K562 (cell line): ENCODE measurements around the gene GFI1. TPM values are rescaled to one million over a fixed set of nuclear protein-coding genes. Genes with fewer than 3 reads are reported as not detected.
"Not testable (repeated sequence)": the region's sequence is repeated elsewhere in the genome, so short reads cannot be mapped to it uniquely, and the experiment has no call there.

Experiments
- ATAC-seq: fragments of 200-7000 bp; cut with Tn5 transposase; 3 replicates; pipeline ENCODE4 v1.9.1; 2020; ENCODE audit warnings: moderate library complexity
- BruUV-seq: library from RNA; stranded (reverse); fragments of 400-500 nt; replicated peaks from 2 replicates; lab custom pipeline; 2021; lab: Mats Ljungman, UMichigan
- CTCF ChIA-PET: fragments of 300-600 bp; formaldehyde crosslinking; extraction: SDS; loops from one replicate; lab custom pipeline; 2021; ENCODE audit warnings: low intra/inter-chr PET ratio; lab: Yijun Ruan, JAX
- POLR2A ChIA-PET: fragments of 300-600, 350-650 bp; sonication (Branson Sonifier 250); formaldehyde crosslinking; extraction: SDS; loops from one replicate; lab custom pipeline; 2021; ENCODE audit warnings: antibody characterized with exemption, inconsistent platforms; lab: Yijun Ruan, JAX
- DNase-seq, 4 experiments: peaks; one replicate each; pipeline versions ENCODE4 v3.0.0 to v3.0.0-alpha.2; 2011 to 2018; ENCODE audit warnings: low spot score in 3 of 4, mixed read lengths in 3 of 4; ENCODE audit errors: extremely low read depth in 1 of 4
- FAIRE-seq: peaks from 2 replicates; lab custom pipeline; 2011; peaks lifted over from hg19 to GRCh38; lab: Jason Lieb, UNC
- H2AFZ ChIP-seq: 2 replicates; pipeline ENCODE4 v1.6.0; 2011; ENCODE audit warnings: low read depth, low read length, control low read depth, inconsistent platforms
- H3K27ac ChIP-seq: fragments of 200-600 bp; 3 replicates; pipeline ENCODE4 v1.8.0; 2011; ENCODE audit warnings: low read depth, mild to moderate bottlenecking, control low read depth, inconsistent platforms, low read length, moderate library complexity, mixed read lengths; ENCODE audit errors: extremely low read depth
- H3K27me3 ChIP-seq, 2 experiments: fragments of 300-600 bp in 1 of 2; 2 replicates in 1 of 2; 3 replicates in 1 of 2; pipeline versions ENCODE4 v1.6.0 to v1.8.0; 2011; ENCODE audit warnings: inconsistent platforms in 2 of 2, low read length in 2 of 2, mild to moderate bottlenecking in 1 of 2, mixed read lengths in 1 of 2, moderate library complexity in 1 of 2; ENCODE audit not compliant: control insufficient read depth in 2 of 2, insufficient read depth in 2 of 2
- H3K36me3 ChIP-seq: fragments of 300-600 bp; 3 replicates; pipeline ENCODE4 v1.8.0; 2011; ENCODE audit warnings: mild to moderate bottlenecking, low read length, inconsistent platforms; ENCODE audit not compliant: control insufficient read depth, insufficient read depth
- H3K4me1 ChIP-seq, 2 experiments: fragments of 200-600 bp in 1 of 2; replicated peaks in 1 of 2; 2 replicates in 1 of 2; 3 replicates in 1 of 2; pipeline versions ENCODE4 v1.5.1 to v1.8.0; 2011; ENCODE audit warnings: inconsistent platforms in 2 of 2, low read length in 2 of 2, mild to moderate bottlenecking in 1 of 2, mixed read lengths in 1 of 2, moderate library complexity in 1 of 2; ENCODE audit not compliant: control insufficient read depth in 2 of 2, insufficient read depth in 2 of 2
- H3K4me2 ChIP-seq: 2 replicates; pipeline ENCODE4 v1.6.1; 2011; ENCODE audit warnings: low read length, control low read depth, inconsistent platforms, mixed read lengths; ENCODE audit not compliant: insufficient read depth
- H3K4me3 ChIP-seq: fragments of 200-600 bp; sonication (generic), shearing (Covaris generic); 2 replicates; pipeline ENCODE4 v1.5.1; 2016; ENCODE audit warnings: control low read depth, inconsistent platforms
- H3K79me2 ChIP-seq: fragments of 200-600 bp; 3 replicates; pipeline ENCODE4 v1.8.0; 2011; ENCODE audit warnings: low read length, inconsistent platforms; ENCODE audit not compliant: control insufficient read depth, insufficient read depth
- H3K9ac ChIP-seq, 2 experiments: 2 replicates each; pipeline versions ENCODE4 v1.6.0 to v1.6.1; 2011; ENCODE audit warnings: low read depth in 2 of 2, low read length in 2 of 2, control low read depth in 1 of 2, inconsistent platforms in 1 of 2, mild to moderate bottlenecking in 1 of 2, mixed read lengths in 1 of 2; ENCODE audit not compliant: insufficient read depth in 1 of 2
- H3K9me1 ChIP-seq: one replicate; pipeline ENCODE4 v1.6.0; 2011; ENCODE audit warnings: inconsistent platforms, mild to moderate bottlenecking, low read length, moderate library complexity; ENCODE audit not compliant: control insufficient read depth, insufficient read depth
- H3K9me3 ChIP-seq: replicated peaks from 2 replicates; pipeline ENCODE4 v1.5.1; 2011; ENCODE audit warnings: low read depth, low read length, inconsistent platforms; ENCODE audit not compliant: control insufficient read depth, insufficient read depth
- H4K20me1 ChIP-seq: replicated peaks from 2 replicates; pipeline ENCODE4 v1.6.1; 2011; ENCODE audit warnings: low read length, inconsistent platforms, mixed read lengths; ENCODE audit not compliant: control insufficient read depth, insufficient read depth
- CEBPG ChIP-seq, 3 experiments: fragments of 200-800 bp in 1 of 3; sonication (Bioruptor generic) in 1 of 3; sonication (generic) in 1 of 3; formaldehyde crosslinking in 1 of 3; IDR thresholded peaks in 2 of 3; conservative IDR thresholded peaks in 1 of 3; 2 replicates each; pipeline versions ENCODE4 v1.6.1 to v1.8.0; 2016 to 2022; ENCODE audit warnings: missing compliant biosample characterization in 2 of 3, missing genetic modification characterization in 2 of 3, mild to moderate bottlenecking in 1 of 3, missing genetic modification reagents in 1 of 3
- ID3 ChIP-seq, 2 experiments: fragments of 250-450 bp in 1 of 2; fragments of 450-650 bp in 1 of 2; sonication (Bioruptor Pico) in 1 of 2; IDR thresholded peaks; 2 replicates each; pipeline versions ENCODE4 v1.6.1 to v1.8.0; 2016 to 2021; ENCODE audit warnings: mild to moderate bottlenecking in 2 of 2, moderate library complexity in 2 of 2, missing compliant biosample characterization in 1 of 2, missing genetic modification characterization in 1 of 2
- WGBS: fragments of 100-300 bp; shearing (Covaris generic); methylation state at CpG from one replicate; pipeline ENCODE4 v1.1.6; 2016; ENCODE audit warnings: low coverage, mixed read lengths; ENCODE audit not compliant: insufficient coverage; ENCODE audit errors: missing lambda C conversion rate; 5-methylcytosine and 5-hydroxymethylcytosine counted together
- in situ Hi-C: fragments of 300-500 bp; cut with MboI; formaldehyde crosslinking; loops from 4 replicates; pipeline ENCODE4 v1.15.0; 2018; ENCODE audit warnings: inconsistent platforms, mixed read lengths
- intact Hi-C: fragments of 100-400 bp; cut with micrococcal nuclease; formaldehyde crosslinking; loops from 2 replicates; pipeline ENCODE4 v1.14.2; 2022
- polyA plus RNA-seq, 8 experiments: library from polyadenylated mRNA; depleted of rRNA in 4 of 8; stranded (reverse) in 5 of 8; unstranded in 3 of 8; fragments of >200 nt; fragmentation: Nextera tagmentation in 2 of 8; fragmentation: Illumina TruSeq in 1 of 8; extraction: Ambion mirVana in 2 of 8; extraction: Trizol in 1 of 8; gene quantifications; 2 replicates each; pipeline versions ENCODE4 v1.2.1 to v1.2.3, GENCODE V29; 2011 to 2014; ENCODE audit warnings: inconsistent platforms in 1 of 8, missing spikeins in 1 of 8
- total RNA-seq, 7 experiments: library from RNA; depleted of rRNA in 6 of 7; stranded (reverse); fragments of >200 nt in 6 of 7; fragmentation: Illumina TruSeq in 2 of 7; extraction: Trizol in 2 of 7; gene quantifications; 2 replicates each; pipeline versions ENCODE4 v1.2.1 to v1.2.3, GENCODE V29; 2011 to 2021; ENCODE audit warnings: low replicate concordance in 1 of 7

Gene GFI1
- total and polyA plus RNA-seq, 9 of the 15 experiments (the other 6 are each of a cell fraction or from before 2014, with no cell fraction given): 0.07 to 0.93 (median 0.46) TPM

- H3K4me1 ChIP-seq, ATAC-seq, H3K9ac ChIP-seq, H3K4me2 ChIP-seq, CTCF ChIA-PET, H3K79me2 ChIP-seq, H3K27me3 ChIP-seq, H3K9me3 ChIP-seq, H3K36me3 ChIP-seq, H3K27ac ChIP-seq, FAIRE-seq, H4K20me1 ChIP-seq, intact Hi-C loops, H3K9me1 ChIP-seq, H3K4me3 ChIP-seq, BruUV-seq, in situ Hi-C loops, H2AFZ ChIP-seq, DNase-seq: not testable (repeated sequence)
- POLR2A ChIA-PET: interaction anchor here (1.3 kb wide), 1 partner anchor 12 kb away, joined by 3 read pairs; no protein-coding TSS in a partner anchor
- WGBS: 49% methylated on average over 3 of the region's 3 CpGs
Observed at GRCh38 chr1:92531939-92532338, 45.2 kb upstream of the GFI1 start.

GRCh38 chr1:92527670-92528069 is 40.9 kb upstream of the GFI1 start:
- Histone ChIP-seq H3K36me3 (no peaks in the 10 kb centered on the region), H3K4me1 (no peaks in the 10 kb centered on the region), H3K4me2 (no peak overlapping the region), H3K9me1 (no peaks in the 10 kb centered on the region), H2AFZ (no peak overlapping the region), H3K27me3 (no peaks in the 10 kb centered on the region), H3K9ac (no peak overlapping the region), H4K20me1 (no peaks in the 10 kb centered on the region), H3K79me2 (no peaks in the 10 kb centered on the region), H3K27ac (no peak overlapping the region), H3K4me3 (no peak overlapping the region), H3K9me3 (no peaks in the 10 kb centered on the region)
- in situ Hi-C loops: no loop called here
- TF ChIP-seq CEBPG (CRISPR knock-in tag; IDR thresholded peaks at IDR 0.05): no peak
- peak in 1 of 2 experiments; percentile 39; a peak in 1 of 4 replicates for TF ChIP-seq CEBPG (tag; conservative IDR thresholded peaks at IDR 0.05 in 1 of 2, IDR thresholded peaks at IDR 0.05 in 1 of 2)
- TF ChIP-seq ID3 (CRISPR knock-in tag; IDR thresholded peaks at IDR 0.05): no peak
- no peak for TF ChIP-seq ID3 (tag; IDR thresholded peaks at IDR 0.05)
- intact Hi-C loops: no loop called here
- DNase-seq: no peak
- BruUV-seq: no TSS peak
- FAIRE-seq: no peak
- ATAC-seq: no peak
- 89% methylated on average over 2 of the region's 2 CpGs for WGBS
- ChIA-PET POLR2A (interaction anchor here (1.4 kb wide), 1 partner anchor 13 kb away, joined by 3 read pairs; no protein-coding TSS in a partner anchor), CTCF (interaction anchor here (0.6 kb wide), 1 partner anchor 462 kb away, joined by 3 read pairs; no protein-coding TSS in a partner anchor)
